Endodermal cell (in vitro differentiated cells): ENCODE measurements around the gene OR10D3. TPM values are rescaled to one million over a fixed set of nuclear protein-coding genes. Genes with fewer than 3 reads are reported as not detected.

ENCODE experiments used
- DNase-seq: peaks from one replicate; pipeline ENCODE4 v3.0.0-alpha.2; 2017
- H3K27ac ChIP-seq: 2 replicates; pipeline ENCODE4 v1.5.1; 2013; ENCODE audit warnings: mild to moderate bottlenecking, low read depth, low read length, moderate library complexity
- H3K27me3 ChIP-seq: 2 replicates; pipeline ENCODE4 v1.6.1; 2013; ENCODE audit warnings: mild to moderate bottlenecking, low read length, moderate library complexity; ENCODE audit not compliant: insufficient read depth, control insufficient read depth, poor library complexity, severe bottlenecking
- H3K36me3 ChIP-seq: 2 replicates; pipeline ENCODE4 v1.7.0; 2013; ENCODE audit warnings: mild to moderate bottlenecking, low read length, moderate library complexity; ENCODE audit not compliant: control insufficient read depth, insufficient read depth
- H3K4me1 ChIP-seq: one replicate; pipeline ENCODE4 v1.7.0; 2013; ENCODE audit warnings: low read length; ENCODE audit not compliant: control insufficient read depth, insufficient read depth
- H3K4me3 ChIP-seq: 2 replicates; pipeline ENCODE4 v1.5.1; 2013; ENCODE audit warnings: mild to moderate bottlenecking, low read length, moderate library complexity
- H3K9ac ChIP-seq: 2 replicates; pipeline ENCODE4 v1.6.1; 2013; ENCODE audit warnings: mild to moderate bottlenecking, low read length, moderate library complexity; ENCODE audit not compliant: poor library complexity, severe bottlenecking; ENCODE audit errors: extremely low read depth
- H3K9me3 ChIP-seq: 2 replicates; pipeline ENCODE4 v1.6.1; 2013; ENCODE audit warnings: mild to moderate bottlenecking, low read length, moderate library complexity; ENCODE audit not compliant: control insufficient read depth
- H3K27ac Mint-ChIP-seq: 2 replicates; pipeline ENCODE4 v1.8.0; 2020; ENCODE audit warnings: mixed read lengths
- H3K27me3 Mint-ChIP-seq: 2 replicates; pipeline ENCODE4 v1.8.0; 2021; ENCODE audit warnings: mild to moderate bottlenecking, mixed read lengths; ENCODE audit not compliant: insufficient read depth
- H3K36me3 Mint-ChIP-seq: 2 replicates; pipeline ENCODE4 v1.8.0; 2020; ENCODE audit warnings: low read depth, mixed read lengths
- H3K4me1 Mint-ChIP-seq: 2 replicates; pipeline ENCODE4 v1.8.0; 2020; ENCODE audit warnings: mixed read lengths
- H3K4me3 Mint-ChIP-seq: 2 replicates; pipeline ENCODE4 v1.8.0; 2020; ENCODE audit warnings: mild to moderate bottlenecking, moderate library complexity, mixed read lengths
- H3K9me3 Mint-ChIP-seq: 2 replicates; pipeline ENCODE4 v1.8.0; 2020; ENCODE audit warnings: mild to moderate bottlenecking, mixed read lengths
- WGBS, 2 experiments: methylation state at CpG; one replicate each; pipeline versions ENCODE4 v1.1.5 to v1.1.7; 2013; ENCODE audit warnings: missing lambda C conversion rate in 2 of 2, mixed read lengths in 1 of 2; ENCODE audit not compliant: insufficient coverage in 1 of 2, insufficient read length in 1 of 2; 5-methylcytosine and 5-hydroxymethylcytosine counted together
- total RNA-seq, 2 donors: library from RNA; stranded (reverse); fragmentation: NEBNext Ultra II Directional in 1 of 2; extraction: Animal tissue kit (Norgen Biotek cat#: 25700) in 1 of 2; gene quantifications; 2 replicates in 1 of 2; 3 replicates in 1 of 2; pipeline ENCODE4 v1.2.1, GENCODE V29; 2021
- TF ChIP-seq, protein P1 (sequence below): fragments of 200-600 bp; sonication (generic); conservative IDR thresholded peaks from 2 replicates; pipeline ENCODE4 v1.5.0; 2021; ENCODE audit warnings: antibody characterized with exemption, mild to moderate bottlenecking

The OR10D3 gene
- total RNA-seq, 2 donors from 2014 or later = 0.37 TPM; not detected in 1

DNA sequence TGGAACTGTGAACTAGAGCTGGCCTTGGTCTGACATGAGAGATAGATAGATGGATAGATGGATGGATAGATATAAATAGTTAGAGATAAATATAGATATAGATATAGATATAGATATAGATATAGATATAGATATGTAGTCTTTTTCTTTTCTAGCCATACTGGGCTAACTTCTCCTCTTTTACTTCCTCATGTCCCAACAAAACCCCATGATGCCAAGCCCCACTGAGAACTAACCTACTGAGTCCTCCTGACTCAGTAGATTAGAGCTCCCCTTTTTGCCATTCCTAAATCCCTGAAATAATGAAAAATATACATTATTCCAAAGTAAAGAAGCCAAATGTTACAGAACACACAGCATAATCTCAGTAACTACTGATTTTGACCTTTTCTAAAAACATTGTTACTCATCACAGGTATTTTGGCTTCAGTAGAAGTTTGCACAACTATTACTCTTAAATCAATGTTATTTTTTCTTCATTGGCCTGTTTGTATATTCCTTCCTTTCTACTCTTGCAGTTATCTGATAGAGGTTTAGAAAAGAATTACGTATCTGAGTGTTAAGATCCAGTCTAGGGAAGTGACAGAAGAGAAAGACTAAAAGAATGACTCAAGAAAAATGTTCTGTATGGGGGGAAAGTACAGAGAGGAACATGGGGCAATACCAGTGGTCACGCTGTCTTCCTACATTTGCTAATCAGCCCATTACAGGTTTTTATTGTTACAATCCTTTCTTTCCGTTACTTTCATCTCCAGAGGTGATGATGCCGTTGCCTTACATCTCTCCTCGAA is 6.0 kb upstream of the OR10D3 start:
- peaks cover 15% of the 10 kb centered on the region for H3K27me3 Mint-ChIP-seq
- no peak overlapping the region for H3K27ac Mint-ChIP-seq
- H3K27ac ChIP-seq = no peak overlapping the region
- peaks cover 16% of the 10 kb centered on the region for H3K4me1 Mint-ChIP-seq
- no peaks in the 10 kb centered on the region for H3K36me3 ChIP-seq
- H3K9me3 ChIP-seq = peaks cover 12% of the 10 kb centered on the region
- H3K27me3 ChIP-seq = no peaks in the 10 kb centered on the region
- H3K4me3 ChIP-seq = no peak overlapping the region
- peaks cover 5% of the 10 kb centered on the region for H3K36me3 Mint-ChIP-seq
- TF ChIP-seq, protein P1, sequence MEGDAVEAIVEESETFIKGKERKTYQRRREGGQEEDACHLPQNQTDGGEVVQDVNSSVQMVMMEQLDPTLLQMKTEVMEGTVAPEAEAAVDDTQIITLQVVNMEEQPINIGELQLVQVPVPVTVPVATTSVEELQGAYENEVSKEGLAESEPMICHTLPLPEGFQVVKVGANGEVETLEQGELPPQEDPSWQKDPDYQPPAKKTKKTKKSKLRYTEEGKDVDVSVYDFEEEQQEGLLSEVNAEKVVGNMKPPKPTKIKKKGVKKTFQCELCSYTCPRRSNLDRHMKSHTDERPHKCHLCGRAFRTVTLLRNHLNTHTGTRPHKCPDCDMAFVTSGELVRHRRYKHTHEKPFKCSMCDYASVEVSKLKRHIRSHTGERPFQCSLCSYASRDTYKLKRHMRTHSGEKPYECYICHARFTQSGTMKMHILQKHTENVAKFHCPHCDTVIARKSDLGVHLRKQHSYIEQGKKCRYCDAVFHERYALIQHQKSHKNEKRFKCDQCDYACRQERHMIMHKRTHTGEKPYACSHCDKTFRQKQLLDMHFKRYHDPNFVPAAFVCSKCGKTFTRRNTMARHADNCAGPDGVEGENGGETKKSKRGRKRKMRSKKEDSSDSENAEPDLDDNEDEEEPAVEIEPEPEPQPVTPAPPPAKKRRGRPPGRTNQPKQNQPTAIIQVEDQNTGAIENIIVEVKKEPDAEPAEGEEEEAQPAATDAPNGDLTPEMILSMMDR = no peak
- H3K9ac ChIP-seq = no peak overlapping the region
- no peaks in the 10 kb centered on the region for H3K4me1 ChIP-seq
- 90 to 100% methylated on average over 2 to 5 of the region's 5 CpGs for WGBS, 2 experiments
- DNase-seq = no peak
- no peak overlapping the region for H3K4me3 Mint-ChIP-seq
- H3K9me3 Mint-ChIP-seq = peaks cover 9% of the 10 kb centered on the region

DNA sequence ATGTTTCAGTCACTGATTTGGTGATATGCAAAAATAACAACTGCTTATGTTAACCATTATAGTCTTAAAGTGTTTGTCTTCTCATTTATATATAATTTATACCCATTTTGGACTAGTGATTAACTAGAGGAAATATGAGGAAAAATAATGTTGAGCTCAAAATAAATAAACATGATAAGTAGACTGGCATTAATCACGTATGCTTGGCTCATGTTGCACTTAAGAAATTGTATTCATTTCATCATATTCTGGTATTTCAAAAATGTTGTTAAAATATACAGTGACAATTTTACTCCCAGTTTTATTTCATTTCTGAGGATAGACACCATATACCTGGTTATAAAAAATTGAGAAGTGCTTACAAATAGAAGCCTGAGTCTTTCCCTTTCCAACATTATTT is 3.8 kb upstream of the OR10D3 start:
- no peak overlapping the region for H3K4me3 Mint-ChIP-seq

DNA sequence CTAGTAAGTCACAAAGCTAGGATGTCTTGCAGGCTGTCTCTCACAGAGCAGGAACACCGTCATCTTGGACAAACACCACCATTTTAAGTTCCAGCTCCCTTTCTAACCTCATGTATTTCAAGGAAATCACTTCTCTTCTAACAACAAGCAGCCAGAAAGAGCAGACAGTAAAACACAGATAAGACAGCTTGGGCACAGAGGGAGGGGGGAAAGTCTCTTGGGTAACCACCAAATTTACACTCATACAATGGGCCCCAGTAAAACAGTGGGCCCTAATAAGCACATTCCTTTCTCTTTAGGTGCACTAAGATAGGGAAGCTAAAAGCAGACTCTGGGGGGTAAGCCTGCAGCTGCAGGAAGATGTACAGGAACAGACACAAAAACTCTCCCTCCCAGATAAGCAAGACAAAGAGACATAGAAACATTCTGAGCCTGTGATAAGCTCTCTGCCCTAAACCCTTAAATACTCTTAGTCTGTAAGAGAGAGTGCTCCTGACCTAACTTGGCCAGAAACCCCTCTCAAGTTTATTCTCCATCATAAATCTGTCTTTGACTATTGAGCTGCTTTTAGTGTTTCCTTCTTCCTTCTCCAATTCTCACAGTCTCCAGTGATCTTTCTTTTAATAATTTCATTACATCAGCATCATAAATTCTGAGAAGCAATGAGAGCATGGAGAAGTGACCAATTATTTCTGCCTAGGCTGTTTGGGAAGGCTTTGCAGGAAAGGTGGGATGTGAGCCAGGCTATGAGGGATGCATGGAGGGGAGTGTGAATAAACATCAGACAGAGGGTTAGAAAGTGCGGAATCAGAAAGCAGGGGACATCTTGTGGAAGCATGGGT is 7.4 kb downstream of the OR10D3 start:
- no peak overlapping the region for H3K4me3 Mint-ChIP-seq
- no peaks in the 10 kb centered on the region for H3K36me3 ChIP-seq
- H3K9me3 ChIP-seq = no peaks in the 10 kb centered on the region
- H3K27ac Mint-ChIP-seq = peak overlapping the region; percentile 85
- no peaks in the 10 kb centered on the region for H3K36me3 Mint-ChIP-seq
- no peaks in the 10 kb centered on the region for H3K27me3 ChIP-seq
- H3K27me3 Mint-ChIP-seq = peaks cover 9% of the 10 kb centered on the region
- no peak overlapping the region for H3K9ac ChIP-seq
- H3K4me3 ChIP-seq = peak overlapping the region; percentile 33
- 78 to 100% methylated on average over 1 to 2 of the region's 2 CpGs for WGBS, 2 experiments
- TF ChIP-seq, protein P1 = no peak
- no peak overlapping the region for H3K27ac ChIP-seq
- DNase-seq = peak; percentile 57
- no peaks in the 10 kb centered on the region for H3K9me3 Mint-ChIP-seq
- peaks cover 14% of the 10 kb centered on the region for H3K4me1 ChIP-seq
- H3K4me1 Mint-ChIP-seq = peaks cover 37% of the 10 kb centered on the region

More for the DNA sequence above, 3.8 kb upstream of the OR10D3 start:
- no peaks in the 10 kb centered on the region for H3K27me3 ChIP-seq
- Mint-ChIP-seq H3K27ac (no peak overlapping the region), H3K9me3 (peaks cover 9% of the 10 kb centered on the region), H3K36me3 (peaks cover 5% of the 10 kb centered on the region), H3K27me3 (peaks cover 17% of the 10 kb centered on the region), H3K4me1 (peaks cover 3% of the 10 kb centered on the region)
- H3K4me1 ChIP-seq = no peaks in the 10 kb centered on the region
- H3K4me3 ChIP-seq = no peak overlapping the region
- H3K27ac ChIP-seq = no peak overlapping the region
- DNase-seq = no peak
- H3K9ac ChIP-seq = no peak overlapping the region
- TF ChIP-seq, protein P1 = no peak
- peaks cover 11% of the 10 kb centered on the region for H3K9me3 ChIP-seq
- 100% methylated on average over 1 of the region's 1 CpG; no CpG with 5 or more reads in 1 of the 2 experiments for WGBS, 2 experiments
- no peaks in the 10 kb centered on the region for H3K36me3 ChIP-seq
